Measurements from ENCODE around the gene PDGFRA.

DNA sequence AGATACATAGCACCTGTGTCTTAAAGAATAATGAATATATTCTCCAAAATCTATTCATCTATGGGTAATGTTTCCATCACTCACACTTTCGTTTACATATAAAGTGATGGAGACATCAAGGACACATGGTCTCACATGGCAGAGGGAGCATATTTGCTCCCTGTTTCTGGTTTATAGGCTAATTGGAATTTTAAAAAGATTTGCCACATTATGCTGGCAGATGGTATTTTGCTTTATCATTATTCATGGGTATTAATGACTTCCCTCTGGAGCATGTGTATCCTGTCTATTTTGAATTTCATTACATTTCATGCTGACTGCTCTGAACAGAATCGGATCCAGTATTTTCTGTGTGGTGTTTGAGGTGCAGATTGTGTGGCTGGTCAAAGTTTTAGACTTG is 79.0 kb downstream of the PDGFRA start:
- TF ChIP-seq, protein P1, sequence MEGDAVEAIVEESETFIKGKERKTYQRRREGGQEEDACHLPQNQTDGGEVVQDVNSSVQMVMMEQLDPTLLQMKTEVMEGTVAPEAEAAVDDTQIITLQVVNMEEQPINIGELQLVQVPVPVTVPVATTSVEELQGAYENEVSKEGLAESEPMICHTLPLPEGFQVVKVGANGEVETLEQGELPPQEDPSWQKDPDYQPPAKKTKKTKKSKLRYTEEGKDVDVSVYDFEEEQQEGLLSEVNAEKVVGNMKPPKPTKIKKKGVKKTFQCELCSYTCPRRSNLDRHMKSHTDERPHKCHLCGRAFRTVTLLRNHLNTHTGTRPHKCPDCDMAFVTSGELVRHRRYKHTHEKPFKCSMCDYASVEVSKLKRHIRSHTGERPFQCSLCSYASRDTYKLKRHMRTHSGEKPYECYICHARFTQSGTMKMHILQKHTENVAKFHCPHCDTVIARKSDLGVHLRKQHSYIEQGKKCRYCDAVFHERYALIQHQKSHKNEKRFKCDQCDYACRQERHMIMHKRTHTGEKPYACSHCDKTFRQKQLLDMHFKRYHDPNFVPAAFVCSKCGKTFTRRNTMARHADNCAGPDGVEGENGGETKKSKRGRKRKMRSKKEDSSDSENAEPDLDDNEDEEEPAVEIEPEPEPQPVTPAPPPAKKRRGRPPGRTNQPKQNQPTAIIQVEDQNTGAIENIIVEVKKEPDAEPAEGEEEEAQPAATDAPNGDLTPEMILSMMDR (IDR thresholded peaks at IDR 0.05; ENCODE audit: low read length) = no peak
- no peak for TF ChIP-seq EZH2phosphoT487 (IDR thresholded peaks at IDR 0.05; ENCODE audit: low read length)

Measured in MM.1S (cell line).